GM19025 (cell line): ENCODE data around the gene SLC6A6.
"Not testable (repeated sequence)": the region's sequence is repeated elsewhere in the genome, so short reads cannot be mapped to it uniquely, and the experiment has no call there.

Experiments used
- ATAC-seq: cut with Tn5 transposase; IDR thresholded peaks from one replicate; pipeline ENCODE4 v1.9.1; 2021; ENCODE audit warnings: mild to moderate bottlenecking, low read depth, moderate library complexity; ENCODE audit not compliant: unreplicated experiment

SLC6A6 gene

GRCh38 chr3:14397046-14397445 lies 5.4 kb upstream of the SLC6A6 start:
- ATAC-seq = no peak

GRCh38 chr3:14397531-14397930 lies 4.9 kb upstream of the SLC6A6 start:
- no peak for ATAC-seq

- no peak for ATAC-seq
Observed at GRCh38 chr3:14397940-14398796, 4.2 kb upstream of the SLC6A6 start.

- no peak for ATAC-seq
Observed at GRCh38 chr3:14398797-14399106, 3.7 kb upstream of the SLC6A6 start.

GRCh38 chr3:14401692-14402303 lies 608 bp upstream of the SLC6A6 start:
- ATAC-seq = no peak

- ATAC-seq = no peak
Observed at GRCh38 chr3:14403619-14404155, 1.3 kb downstream of the SLC6A6 start.

GRCh38 chr3:14404186-14404585 lies 1.8 kb downstream of the SLC6A6 start:
- ATAC-seq = no peak

- ATAC-seq = no peak
Observed at GRCh38 chr3:14404631-14405359, 2.4 kb downstream of the SLC6A6 start.

- ATAC-seq = no peak
Observed at GRCh38 chr3:14405360-14406238, 3.2 kb downstream of the SLC6A6 start.

GRCh38 chr3:14406336-14406735 lies 3.9 kb downstream of the SLC6A6 start:
- ATAC-seq = no peak

GRCh38 chr3:14406766-14407165 lies 4.4 kb downstream of the SLC6A6 start:
- ATAC-seq = no peak

- ATAC-seq = no peak
Observed at GRCh38 chr3:14407203-14407602, 4.8 kb downstream of the SLC6A6 start.

GRCh38 chr3:14409779-14410063 lies 7.3 kb downstream of the SLC6A6 start:
- not testable (repeated sequence) for ATAC-seq

- no peak for ATAC-seq
Observed at GRCh38 chr3:14410106-14410502, 7.7 kb downstream of the SLC6A6 start.

- ATAC-seq = no peak
Observed at GRCh38 chr3:14410503-14411165, 8.2 kb downstream of the SLC6A6 start.

- no peak for ATAC-seq
Observed at GRCh38 chr3:14411166-14411526, 8.7 kb downstream of the SLC6A6 start.

- ATAC-seq = no peak
Observed at GRCh38 chr3:14411988-14412387, 9.6 kb downstream of the SLC6A6 start.

GRCh38 chr3:14412831-14413380 lies 10.5 kb downstream of the SLC6A6 start:
- ATAC-seq = no peak

GRCh38 chr3:14413381-14414071 lies 11.1 kb downstream of the SLC6A6 start:
- no peak for ATAC-seq
